Measurements from ENCODE around the gene ENHO. TPM values are rescaled to one million over a fixed set of nuclear protein-coding genes. Genes with fewer than 3 reads are reported as not detected.

Gene ENHO
- total and polyA plus RNA-seq, 2 of the 8 experiments (the other 6 are each of a cell fraction or from before 2014, with no cell fraction given) = 12.2 to 49.4 TPM

DNA sequence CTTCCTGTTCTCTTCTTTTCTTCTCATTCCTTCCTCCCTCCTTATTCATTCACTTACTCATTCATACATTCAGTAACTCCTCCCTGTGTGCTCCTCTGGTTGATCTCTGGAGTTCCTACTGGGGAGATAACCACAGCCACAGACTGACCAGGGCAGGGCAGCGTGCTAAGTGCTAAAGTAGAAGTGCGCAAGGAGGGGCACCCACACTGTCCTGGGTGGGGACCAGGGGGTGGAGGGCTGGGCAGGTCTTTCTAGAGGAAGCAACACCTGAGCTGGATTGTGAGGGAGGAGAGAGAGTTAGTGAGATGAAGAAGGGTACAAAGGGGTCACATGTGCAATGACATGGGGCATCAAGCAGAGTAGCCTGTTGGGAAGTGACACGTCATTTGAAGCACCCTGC lies 13.8 kb downstream of the ENHO start:
- FAIRE-seq = no peak
- TF ChIP-seq CBX5 (IDR thresholded peaks at IDR 0.05; ENCODE audit: low read depth, low read length) (no peak), KDM5A (IDR thresholded peaks at IDR 0.05; ENCODE audit: low read length) (no peak), TAF1 (IDR thresholded peaks at IDR 0.05; ENCODE audit: low read depth, low read length) (no peak), CBX8 (IDR thresholded peaks at IDR 0.05; ENCODE audit: borderline replicate concordance, low read depth, low read length) (no peak), SP1 (IDR thresholded peaks at IDR 0.05; ENCODE audit: low read depth, low read length) (no peak), MAFK (IDR thresholded peaks at IDR 0.05; ENCODE audit: low read depth, low read length) (no peak), HDAC2 (IDR thresholded peaks at IDR 0.05; ENCODE audit: borderline replicate concordance in 1 of 2, low read depth in 2 of 2, low read length in 2 of 2) (no peak), RAD21 (IDR thresholded peaks at IDR 0.05 in 1 of 2, conservative IDR thresholded peaks at IDR 0.05 in 1 of 2; ENCODE audit: low read depth in 2 of 2, low read length in 2 of 2) (no peak), TAF7 (optimal IDR thresholded peaks at IDR 0.05; ENCODE audit: borderline replicate concordance, low read depth, low read length) (no peak)
- TF ChIP-seq, protein P1, sequence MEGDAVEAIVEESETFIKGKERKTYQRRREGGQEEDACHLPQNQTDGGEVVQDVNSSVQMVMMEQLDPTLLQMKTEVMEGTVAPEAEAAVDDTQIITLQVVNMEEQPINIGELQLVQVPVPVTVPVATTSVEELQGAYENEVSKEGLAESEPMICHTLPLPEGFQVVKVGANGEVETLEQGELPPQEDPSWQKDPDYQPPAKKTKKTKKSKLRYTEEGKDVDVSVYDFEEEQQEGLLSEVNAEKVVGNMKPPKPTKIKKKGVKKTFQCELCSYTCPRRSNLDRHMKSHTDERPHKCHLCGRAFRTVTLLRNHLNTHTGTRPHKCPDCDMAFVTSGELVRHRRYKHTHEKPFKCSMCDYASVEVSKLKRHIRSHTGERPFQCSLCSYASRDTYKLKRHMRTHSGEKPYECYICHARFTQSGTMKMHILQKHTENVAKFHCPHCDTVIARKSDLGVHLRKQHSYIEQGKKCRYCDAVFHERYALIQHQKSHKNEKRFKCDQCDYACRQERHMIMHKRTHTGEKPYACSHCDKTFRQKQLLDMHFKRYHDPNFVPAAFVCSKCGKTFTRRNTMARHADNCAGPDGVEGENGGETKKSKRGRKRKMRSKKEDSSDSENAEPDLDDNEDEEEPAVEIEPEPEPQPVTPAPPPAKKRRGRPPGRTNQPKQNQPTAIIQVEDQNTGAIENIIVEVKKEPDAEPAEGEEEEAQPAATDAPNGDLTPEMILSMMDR (IDR thresholded peaks at IDR 0.05; ENCODE audit: control extremely low read depth in 1 of 3, insufficient read depth in 1 of 3, low read depth in 1 of 3, low read length in 3 of 3) = no peak

More for the DNA sequence above, 13.8 kb downstream of the ENHO start:
- no peak overlapping the region for H3K56ac ChIP-seq (replicated peaks; ENCODE audit: insufficient read length, low read depth, low read length)
- no peak overlapping the region for H2BK15ac ChIP-seq (ENCODE audit: low read length)
- no peak overlapping the region for H4K8ac ChIP-seq (ENCODE audit: extremely low read depth, insufficient read depth, low read length)
- H4K5ac ChIP-seq (ENCODE audit: insufficient read length, low read depth, low read length) = no peak overlapping the region
- H3K27ac ChIP-seq (ENCODE audit: low read depth, low read length) = no peak overlapping the region
- WGBS, 2 experiments (ENCODE audit: extremely low coverage in 1 of 2, insufficient coverage in 1 of 2, insufficient read length in 1 of 2, insufficient replicate concordance in 2 of 2, low coverage in 1 of 2, low lambda C conversion rate in 2 of 2, missing lambda C conversion rate in 1 of 2) = 96% methylated on average over 3 of the region's 3 CpGs; no CpG with 5 or more reads in 1 of the 2 experiments
- no peak overlapping the region for H2BK5ac ChIP-seq (ENCODE audit: low read depth, low read length)
- no peaks in the 10 kb centered on the region for H3K9me3 ChIP-seq (ENCODE audit: insufficient read depth in 2 of 2, low read depth in 1 of 2, low read length in 1 of 2)
- H2BK12ac ChIP-seq (ENCODE audit: low read depth, low read length) = no peak overlapping the region
- H2BK20ac ChIP-seq (ENCODE audit: low read length) = no peak overlapping the region
- no peak overlapping the region for H3K18ac ChIP-seq (ENCODE audit: extremely low read depth, low read length)
- no peaks in the 10 kb centered on the region for H3K23me2 ChIP-seq (ENCODE audit: low read depth, low read length)
- no peaks in the 10 kb centered on the region for H3K27me3 ChIP-seq (replicated peaks in 1 of 4; ENCODE audit: control insufficient read depth in 3 of 4, extremely low read depth in 1 of 4, insufficient read depth in 3 of 4, low read length in 3 of 4)
- H3K23ac ChIP-seq (ENCODE audit: insufficient read length) = no peak overlapping the region
- no peak overlapping the region for H3K14ac ChIP-seq (ENCODE audit: insufficient read length)
- ChIA-PET CTCF (ENCODE audit: partially characterized antibody) (interaction anchor here (0.7 to 7.9 kb wide), 8 partner anchors 9 to 105 kb away, joined by 3 to 114 read pairs (median 25); no protein-coding TSS in a partner anchor), POLR2A (ENCODE audit: partially characterized antibody) (interaction anchor here (1.2 kb wide), 1 partner anchor 11 kb away, joined by 3 read pairs; no protein-coding TSS in a partner anchor)
- H3K79me1 ChIP-seq (ENCODE audit: low read depth, low read length) = no peaks in the 10 kb centered on the region
- H4K20me1 ChIP-seq (replicated peaks in 1 of 2; ENCODE audit: control insufficient read depth in 1 of 2, insufficient read depth in 2 of 2, low read length in 2 of 2) = no peaks in the 10 kb centered on the region
- H4K91ac ChIP-seq (replicated peaks; ENCODE audit: insufficient read length, low read length) = no peak overlapping the region
- H3K4ac ChIP-seq (replicated peaks; ENCODE audit: insufficient read length, low read depth, low read length) = no peak overlapping the region
- no peak overlapping the region for H2AK5ac ChIP-seq (ENCODE audit: low read depth, low read length)
- DNase-seq (ENCODE audit: low read depth in 1 of 2, low spot score in 2 of 2) = no peak
- no peak overlapping the region for H3K4me2 ChIP-seq (ENCODE audit: insufficient read depth in 1 of 2, low read depth in 2 of 2, low read length in 2 of 2)
- H2AFZ ChIP-seq (ENCODE audit: low read length) = no peak overlapping the region
- peaks cover 14 to 31% (median 18%) of the 10 kb centered on the region in 4 experiments for H3K4me1 ChIP-seq (replicated peaks in 1 of 4; ENCODE audit: control insufficient read depth in 3 of 4, insufficient read depth in 4 of 4, low read length in 3 of 4)
- no peaks in the 10 kb centered on the region for H3K79me2 ChIP-seq (ENCODE audit: control insufficient read depth in 1 of 2, insufficient read depth in 2 of 2, low read length in 2 of 2)
- no peak overlapping the region for H2BK120ac ChIP-seq (replicated peaks; ENCODE audit: low read depth, low read length)
- no peak overlapping the region for H3K9ac ChIP-seq (replicated peaks in 1 of 4; ENCODE audit: extremely low read depth in 1 of 4, low read depth in 3 of 4, low read length in 3 of 4)
- H3K36me3 ChIP-seq (ENCODE audit: control insufficient read depth in 2 of 4, insufficient read depth in 4 of 4, low read length in 3 of 4) = no peaks in the 10 kb centered on the region
- H3K4me3 ChIP-seq (ENCODE audit: extremely low read depth in 1 of 4, insufficient read depth in 2 of 4, low read depth in 3 of 4, low read length in 4 of 4) = no peak overlapping the region
